GM12872 (cell line): Measurements from ENCODE around the gene TBXA2R.

Experiments used
- TF ChIP-seq, protein P1 (sequence below): IDR thresholded peaks from 3 replicates; pipeline ENCODE4 v1.5.1; 2011; ENCODE audit warnings: low read depth, mild to moderate bottlenecking, low read length, moderate library complexity; ENCODE audit not compliant: insufficient read depth

Gene TBXA2R

DNA sequence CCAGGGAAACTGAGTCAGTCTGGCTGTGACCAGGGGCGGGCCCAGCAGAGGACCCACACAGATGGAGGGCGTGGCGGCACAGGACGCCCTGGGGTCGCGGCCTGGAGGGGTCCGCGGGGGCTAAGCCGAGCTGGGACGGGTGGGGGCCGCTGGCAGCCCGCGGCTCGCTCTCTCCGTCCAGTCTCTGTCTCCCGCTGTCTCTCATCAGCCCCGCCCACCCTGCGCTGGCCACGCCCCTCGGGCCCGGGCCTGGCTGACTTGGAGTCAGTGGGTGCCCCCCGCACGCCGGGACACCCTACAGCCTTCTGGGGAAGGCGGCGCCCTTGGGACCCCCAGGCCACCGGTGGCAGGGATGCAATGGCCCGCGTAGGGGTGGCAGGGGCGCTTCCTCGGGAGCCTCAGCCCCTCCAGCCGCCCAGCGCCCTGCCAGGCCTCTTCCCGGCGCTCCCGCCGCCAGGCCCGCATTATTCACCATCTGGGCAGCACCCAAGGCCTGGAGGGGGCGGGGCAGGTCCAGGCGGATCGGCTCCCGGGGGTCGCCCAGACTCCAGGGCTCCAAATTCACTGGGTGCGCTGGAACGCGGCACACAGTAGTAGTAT lies at the start of gene TBXA2R:
Gene TBXA2R (minus strand): TSS at position 186 of the 600 bp plus-strand sequence. CDS start 6,241 bp downstream, outside the sequence.
- TF ChIP-seq, protein P1, sequence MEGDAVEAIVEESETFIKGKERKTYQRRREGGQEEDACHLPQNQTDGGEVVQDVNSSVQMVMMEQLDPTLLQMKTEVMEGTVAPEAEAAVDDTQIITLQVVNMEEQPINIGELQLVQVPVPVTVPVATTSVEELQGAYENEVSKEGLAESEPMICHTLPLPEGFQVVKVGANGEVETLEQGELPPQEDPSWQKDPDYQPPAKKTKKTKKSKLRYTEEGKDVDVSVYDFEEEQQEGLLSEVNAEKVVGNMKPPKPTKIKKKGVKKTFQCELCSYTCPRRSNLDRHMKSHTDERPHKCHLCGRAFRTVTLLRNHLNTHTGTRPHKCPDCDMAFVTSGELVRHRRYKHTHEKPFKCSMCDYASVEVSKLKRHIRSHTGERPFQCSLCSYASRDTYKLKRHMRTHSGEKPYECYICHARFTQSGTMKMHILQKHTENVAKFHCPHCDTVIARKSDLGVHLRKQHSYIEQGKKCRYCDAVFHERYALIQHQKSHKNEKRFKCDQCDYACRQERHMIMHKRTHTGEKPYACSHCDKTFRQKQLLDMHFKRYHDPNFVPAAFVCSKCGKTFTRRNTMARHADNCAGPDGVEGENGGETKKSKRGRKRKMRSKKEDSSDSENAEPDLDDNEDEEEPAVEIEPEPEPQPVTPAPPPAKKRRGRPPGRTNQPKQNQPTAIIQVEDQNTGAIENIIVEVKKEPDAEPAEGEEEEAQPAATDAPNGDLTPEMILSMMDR = no peak

DNA sequence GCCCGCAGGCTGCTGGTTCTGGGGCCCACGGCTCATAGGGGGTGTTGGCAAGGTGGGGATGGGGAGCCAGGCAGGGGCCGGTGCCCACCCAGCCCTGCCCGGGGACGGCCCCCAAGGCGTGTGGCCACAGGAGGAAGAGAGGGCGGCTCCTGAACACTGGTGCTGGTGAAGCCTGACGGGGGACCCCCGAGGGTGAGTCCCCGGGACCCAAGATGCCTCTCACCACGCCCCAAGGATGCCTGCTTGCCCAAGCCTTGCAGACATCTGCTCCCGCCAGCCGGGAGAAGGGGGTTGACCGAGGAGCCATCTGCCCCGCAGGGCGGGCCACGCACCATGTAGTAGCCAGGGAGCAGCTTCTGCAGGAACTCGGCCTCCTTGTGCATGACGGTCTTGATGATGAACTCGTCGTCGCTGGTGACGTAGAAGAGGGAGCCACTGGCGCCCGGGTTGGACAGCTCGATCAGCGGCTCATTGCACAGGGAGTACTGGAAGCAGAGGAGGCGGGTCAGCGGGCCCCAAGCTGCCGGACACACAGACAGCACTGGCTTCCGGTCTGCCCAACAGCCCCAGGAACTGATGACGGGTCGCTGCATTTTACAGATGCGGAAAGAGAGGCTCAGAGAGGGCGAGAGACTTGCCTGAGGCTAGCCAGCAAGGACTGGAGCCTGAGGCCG lies 49.5 kb upstream of the TBXA2R start:
- TF ChIP-seq, protein P1 = no peak

DNA sequence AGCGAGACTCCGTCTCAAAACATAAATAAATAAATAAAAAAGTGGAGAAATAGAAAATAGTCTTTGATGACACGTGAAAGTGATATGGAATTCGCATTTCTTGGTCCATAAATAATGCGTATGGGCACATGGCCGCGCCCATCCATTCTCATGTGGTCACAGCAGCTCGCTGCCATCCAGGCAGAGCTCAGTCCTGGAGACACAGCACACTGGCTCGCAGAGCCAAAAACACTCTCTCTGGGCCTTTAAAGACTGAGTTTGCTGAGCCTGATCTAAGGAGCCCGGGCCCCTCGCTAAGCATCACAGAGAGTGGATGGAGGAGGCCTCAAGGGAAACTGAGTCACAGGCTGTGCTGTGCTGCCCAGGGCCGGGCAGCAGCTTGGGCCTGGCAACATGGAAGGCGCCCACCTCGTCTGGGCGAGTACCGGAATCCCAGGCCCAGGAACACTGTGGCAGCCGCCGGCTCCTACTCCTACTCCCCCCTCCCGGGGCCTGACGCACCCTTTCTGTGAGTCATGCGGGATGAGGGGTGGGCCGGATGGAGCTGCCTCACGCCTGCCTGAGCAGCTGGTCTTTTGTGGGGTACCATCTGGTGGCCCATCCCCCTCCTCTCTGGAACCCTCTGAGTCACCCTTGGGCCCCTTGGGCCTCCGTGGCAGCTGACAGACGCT lies 48.9 kb upstream of the TBXA2R start:
- TF ChIP-seq, protein P1 = no peak

DNA sequence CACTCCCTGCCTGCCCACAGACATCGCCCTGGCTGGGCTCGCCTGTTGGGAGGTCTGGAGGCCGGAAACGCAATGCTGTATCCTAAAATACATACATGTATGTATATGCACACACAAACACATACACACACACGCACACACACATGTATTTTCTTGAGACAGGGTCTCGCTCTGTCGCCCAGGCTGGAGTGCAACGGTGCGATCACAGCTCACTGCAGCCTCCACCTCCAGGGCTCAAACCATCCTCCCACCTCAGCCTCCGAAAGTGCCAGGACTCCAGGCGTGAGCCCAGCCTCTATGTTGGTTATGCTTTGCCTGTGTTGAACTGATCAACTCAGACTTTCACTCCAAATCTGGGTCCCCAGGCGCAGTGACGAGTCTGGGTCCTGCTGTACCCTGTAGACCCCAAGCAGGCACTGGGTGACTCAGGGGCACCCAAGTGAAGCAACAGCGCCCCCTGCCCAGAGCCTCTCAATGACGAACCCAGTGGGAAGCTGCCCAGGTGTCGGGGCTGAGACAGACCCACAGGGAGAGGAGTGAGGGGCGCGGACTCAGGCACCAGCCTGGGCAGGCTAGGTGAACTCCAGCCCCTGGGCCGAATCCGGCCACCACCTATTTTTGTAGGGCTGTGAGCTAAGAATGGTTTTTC lies 47.3 kb upstream of the TBXA2R start:
- TF ChIP-seq, protein P1 = 0 out of 3 replicates have a peak, but pooled peaks have one; percentile 11

DNA sequence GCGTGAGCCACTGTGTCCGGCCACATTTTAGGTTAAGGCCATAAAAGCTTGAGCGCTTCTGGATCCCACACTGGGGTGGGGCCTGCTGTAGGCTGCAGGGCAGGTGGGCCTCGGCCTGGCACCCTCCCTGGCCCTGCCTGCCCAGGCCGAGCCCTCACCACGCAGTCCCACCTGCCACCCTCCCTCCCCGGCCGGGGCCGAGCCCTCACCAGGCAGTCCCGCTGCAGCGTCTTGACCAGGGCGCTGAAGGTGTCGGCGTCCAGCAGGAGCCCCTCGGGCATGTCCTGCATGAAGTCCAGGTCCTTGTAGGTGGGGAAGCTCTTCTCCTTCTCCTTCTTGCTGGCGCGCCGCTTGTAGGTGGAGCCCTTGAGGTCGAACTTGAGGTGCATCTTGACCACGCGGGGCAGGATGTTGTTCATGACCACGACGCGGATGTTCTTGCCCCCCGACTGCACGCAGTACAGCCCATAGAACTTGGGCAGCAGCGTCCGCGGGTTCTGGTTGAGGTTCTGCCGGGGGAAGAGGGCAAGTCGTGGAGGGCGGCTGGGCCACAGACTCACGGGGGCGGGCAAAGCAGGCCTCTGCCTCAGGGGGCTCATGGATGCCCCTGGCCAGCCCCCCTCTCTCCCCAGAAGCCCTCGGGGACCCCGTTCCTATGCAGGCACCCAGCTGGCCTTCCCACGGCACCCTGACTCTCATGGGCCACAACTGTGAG lies 46.6 kb upstream of the TBXA2R start:
- TF ChIP-seq, protein P1 = no peak

DNA sequence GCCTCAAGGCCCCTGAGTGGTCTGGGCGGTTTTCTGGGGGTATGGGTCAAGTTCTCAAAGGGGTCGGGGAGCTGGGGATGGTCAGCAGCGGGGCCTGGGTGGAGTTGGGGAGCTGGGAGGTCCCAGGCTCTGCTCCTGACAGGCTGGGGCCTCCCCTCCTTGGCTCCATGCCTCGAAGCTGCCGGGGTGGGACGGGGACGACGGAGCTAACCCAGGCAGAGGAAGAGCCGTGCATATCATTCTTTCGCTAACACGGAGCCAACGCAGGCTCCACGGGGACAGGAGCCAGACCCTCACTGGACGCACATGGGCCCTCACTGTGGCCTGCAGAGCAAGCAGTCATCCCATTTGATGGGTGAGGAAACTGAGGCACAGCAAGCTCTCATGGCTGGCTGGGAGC lies 45.7 kb upstream of the TBXA2R start:
- TF ChIP-seq, protein P1 = no peak
